ENCODE data around the gene EPHA3. TPM values are rescaled to one million over a fixed set of nuclear protein-coding genes. Genes with fewer than 3 reads are reported as not detected.

Gene EPHA3
- total RNA-seq, 2 donors from 2014 or later: 1.7 to 2.4 TPM

- H3K27me3 ChIP-seq: no peaks in the 10 kb centered on the region
- DNase-seq: no peak
- no peaks in the 10 kb centered on the region for H3K9me3 ChIP-seq
- no peak overlapping the region for H3K9ac ChIP-seq (ENCODE audit: low read depth in 2 of 2, low read length in 2 of 2)
- H3K4me1 ChIP-seq: no peaks in the 10 kb centered on the region
- no peak overlapping the region for H3K27ac ChIP-seq
- no peak overlapping the region for H3K4me3 ChIP-seq
- H3K36me3 ChIP-seq: no peaks in the 10 kb centered on the region
- TF ChIP-seq, protein P1, sequence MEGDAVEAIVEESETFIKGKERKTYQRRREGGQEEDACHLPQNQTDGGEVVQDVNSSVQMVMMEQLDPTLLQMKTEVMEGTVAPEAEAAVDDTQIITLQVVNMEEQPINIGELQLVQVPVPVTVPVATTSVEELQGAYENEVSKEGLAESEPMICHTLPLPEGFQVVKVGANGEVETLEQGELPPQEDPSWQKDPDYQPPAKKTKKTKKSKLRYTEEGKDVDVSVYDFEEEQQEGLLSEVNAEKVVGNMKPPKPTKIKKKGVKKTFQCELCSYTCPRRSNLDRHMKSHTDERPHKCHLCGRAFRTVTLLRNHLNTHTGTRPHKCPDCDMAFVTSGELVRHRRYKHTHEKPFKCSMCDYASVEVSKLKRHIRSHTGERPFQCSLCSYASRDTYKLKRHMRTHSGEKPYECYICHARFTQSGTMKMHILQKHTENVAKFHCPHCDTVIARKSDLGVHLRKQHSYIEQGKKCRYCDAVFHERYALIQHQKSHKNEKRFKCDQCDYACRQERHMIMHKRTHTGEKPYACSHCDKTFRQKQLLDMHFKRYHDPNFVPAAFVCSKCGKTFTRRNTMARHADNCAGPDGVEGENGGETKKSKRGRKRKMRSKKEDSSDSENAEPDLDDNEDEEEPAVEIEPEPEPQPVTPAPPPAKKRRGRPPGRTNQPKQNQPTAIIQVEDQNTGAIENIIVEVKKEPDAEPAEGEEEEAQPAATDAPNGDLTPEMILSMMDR (IDR thresholded peaks at IDR 0.05): no peak
- intact Hi-C loops (cut with DNase I): no loop called here
Measured at GRCh38 chr3:89072642-89073041, 34.8 kb upstream of the EPHA3 start.

DNA sequence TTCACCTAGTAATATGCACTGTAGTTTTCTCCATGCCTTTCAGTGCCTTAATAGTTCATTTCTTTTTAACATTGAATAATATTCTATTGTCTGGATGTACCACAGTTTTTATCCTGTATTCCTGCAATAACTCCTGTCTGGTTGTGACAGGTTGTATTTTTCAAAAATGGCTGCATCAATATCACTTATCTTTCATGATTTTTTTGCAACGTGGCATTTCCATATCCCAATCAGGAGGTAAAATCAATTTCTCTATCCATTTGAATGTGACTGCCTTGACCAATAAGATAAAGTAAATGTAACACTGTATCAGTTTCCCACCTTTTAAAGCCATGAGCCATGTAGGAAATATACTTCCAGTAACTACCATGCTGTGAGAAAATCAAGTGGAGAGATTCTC, 27.5 kb upstream of the EPHA3 start:
- H3K9me3 ChIP-seq: no peaks in the 10 kb centered on the region
- H3K27me3 ChIP-seq: no peaks in the 10 kb centered on the region
- DNase-seq: no peak
- no peaks in the 10 kb centered on the region for H3K36me3 ChIP-seq
- intact Hi-C loops (cut with DNase I): no loop called here
- no peaks in the 10 kb centered on the region for H3K4me1 ChIP-seq
- H3K4me3 ChIP-seq: no peak overlapping the region
- no peak overlapping the region for H3K27ac ChIP-seq
- TF ChIP-seq, protein P1 (IDR thresholded peaks at IDR 0.05): no peak
- no peak overlapping the region for H3K9ac ChIP-seq (ENCODE audit: low read depth in 2 of 2, low read length in 2 of 2)

DNA sequence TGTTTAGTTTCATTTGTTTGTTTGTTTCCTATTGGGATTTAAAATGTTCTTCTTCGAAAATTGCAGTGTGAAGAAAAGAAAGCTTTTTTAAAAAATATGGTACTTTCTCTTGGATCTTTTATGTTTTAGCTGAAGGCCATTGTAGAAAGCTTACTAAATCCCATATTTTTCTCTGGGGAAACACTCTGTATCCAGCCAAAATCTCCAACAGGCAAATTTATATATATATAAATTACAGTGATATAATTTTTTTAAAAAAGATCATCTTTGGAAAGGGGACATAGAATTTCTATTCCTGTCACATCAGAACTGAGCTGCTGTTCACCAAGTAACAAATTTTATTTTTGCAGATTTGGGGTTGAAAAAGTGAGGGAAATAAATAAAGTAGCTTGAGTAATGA, 19.6 kb upstream of the EPHA3 start:
- DNase-seq: no peak
- intact Hi-C loops (cut with DNase I): no loop called here
- no peaks in the 10 kb centered on the region for H3K4me1 ChIP-seq
- no peaks in the 10 kb centered on the region for H3K27me3 ChIP-seq
- no peak overlapping the region for H3K27ac ChIP-seq
- TF ChIP-seq, protein P1 (IDR thresholded peaks at IDR 0.05): no peak
- H3K36me3 ChIP-seq: no peaks in the 10 kb centered on the region
- no peaks in the 10 kb centered on the region for H3K9me3 ChIP-seq
- H3K9ac ChIP-seq (ENCODE audit: low read depth in 2 of 2, low read length in 2 of 2): no peak overlapping the region
- no peak overlapping the region for H3K4me3 ChIP-seq

DNA sequence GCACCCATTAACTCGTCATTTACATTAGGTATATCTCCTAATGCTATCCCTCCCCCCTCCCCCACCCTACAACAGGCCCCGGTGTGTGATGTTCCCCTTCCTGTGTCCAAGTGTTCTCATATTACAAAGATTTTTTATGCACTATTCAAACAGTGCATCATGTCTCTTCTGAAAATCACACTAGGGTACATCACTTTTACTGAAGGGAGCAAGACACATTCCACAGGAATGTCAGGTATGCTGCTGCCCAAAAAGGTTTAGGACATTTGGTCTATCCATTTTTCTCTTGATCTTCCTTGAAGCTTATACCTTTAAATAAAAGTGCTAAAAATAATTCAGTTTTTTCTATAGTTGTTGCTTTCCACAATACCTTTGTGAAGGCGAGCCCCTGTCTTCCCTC, 9.2 kb upstream of the EPHA3 start:
- TF ChIP-seq, protein P1 (IDR thresholded peaks at IDR 0.05): no peak
- no peaks in the 10 kb centered on the region for H3K36me3 ChIP-seq
- no peaks in the 10 kb centered on the region for H3K4me1 ChIP-seq
- intact Hi-C loops (cut with DNase I): loop anchor here (5.0 kb wide), 1 partner anchor 881 kb away; no protein-coding TSS in a partner anchor
- H3K27ac ChIP-seq: no peak overlapping the region
- no peak overlapping the region for H3K9ac ChIP-seq (ENCODE audit: low read depth in 2 of 2, low read length in 2 of 2)
- H3K9me3 ChIP-seq: no peaks in the 10 kb centered on the region
- H3K27me3 ChIP-seq: no peaks in the 10 kb centered on the region
- no peak for DNase-seq
- no peak overlapping the region for H3K4me3 ChIP-seq

DNA sequence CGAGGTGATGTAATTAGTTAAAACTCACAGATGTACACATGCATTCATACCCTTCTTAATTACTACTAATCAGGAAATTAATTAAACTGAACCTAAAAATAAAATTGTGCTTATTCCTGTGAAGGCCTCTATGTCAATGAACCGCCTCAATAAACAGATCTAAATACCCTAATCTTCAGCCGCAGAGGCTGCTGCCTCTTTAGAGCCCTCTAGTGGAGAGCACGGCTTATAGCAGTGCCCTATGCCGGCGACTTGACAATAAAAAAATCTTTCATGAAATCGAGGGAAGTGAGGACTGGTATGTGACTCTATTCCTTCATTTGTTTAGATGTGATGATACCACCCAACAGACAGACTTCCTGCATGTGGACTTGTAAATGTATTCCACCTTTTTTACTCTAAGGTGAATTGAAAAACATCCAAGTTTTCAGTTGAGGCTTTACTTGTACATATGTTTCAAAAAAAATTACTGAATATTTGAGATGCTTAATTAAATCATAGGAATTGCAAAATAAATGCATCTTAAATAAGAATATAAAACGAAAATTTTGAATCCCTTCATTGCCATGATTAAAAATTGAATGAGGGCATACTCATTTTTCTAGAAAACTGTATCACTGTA, 8.3 kb upstream of the EPHA3 start:
- DNase-seq: peak; percentile 32
- Histone ChIP-seq H3K9me3 (no peaks in the 10 kb centered on the region), H3K27ac (no peak overlapping the region), H3K9ac (ENCODE audit: low read depth in 2 of 2, low read length in 2 of 2) (no peak overlapping the region), H3K4me1 (no peaks in the 10 kb centered on the region), H3K36me3 (no peaks in the 10 kb centered on the region), H3K4me3 (no peak overlapping the region), H3K27me3 (no peaks in the 10 kb centered on the region)
- intact Hi-C loops (cut with DNase I): loop anchor here (5.0 kb wide), 1 partner anchor 882 kb away; no protein-coding TSS in a partner anchor
- TF ChIP-seq, protein P1 (IDR thresholded peaks at IDR 0.05): peak; percentile 95

Data from colonic mucosa (tissue), 4 donors.